NB4 (cell line): ENCODE data around the gene ZNF138.

Experiments used
- MYC ChIP-seq: IDR thresholded peaks from 2 replicates; pipeline ENCODE4 v1.6.1; 2011; ENCODE audit warnings: low read depth, low read length
- POLR2A ChIP-seq: IDR thresholded peaks from 2 replicates; pipeline ENCODE4 v1.6.1; 2011; ENCODE audit warnings: mild to moderate bottlenecking; ENCODE audit not compliant: insufficient read length; ENCODE audit errors: extremely low read depth
- TF ChIP-seq, protein P1 (sequence below): IDR thresholded peaks from one replicate; pipeline ENCODE4 v1.5.1; 2012; ENCODE audit warnings: low read depth, low read length
- TF ChIP-seq, protein P2 (sequence below): IDR thresholded peaks from 2 replicates; pipeline ENCODE4 v1.6.1; 2011; ENCODE audit warnings: low read depth, low read length

DNA sequence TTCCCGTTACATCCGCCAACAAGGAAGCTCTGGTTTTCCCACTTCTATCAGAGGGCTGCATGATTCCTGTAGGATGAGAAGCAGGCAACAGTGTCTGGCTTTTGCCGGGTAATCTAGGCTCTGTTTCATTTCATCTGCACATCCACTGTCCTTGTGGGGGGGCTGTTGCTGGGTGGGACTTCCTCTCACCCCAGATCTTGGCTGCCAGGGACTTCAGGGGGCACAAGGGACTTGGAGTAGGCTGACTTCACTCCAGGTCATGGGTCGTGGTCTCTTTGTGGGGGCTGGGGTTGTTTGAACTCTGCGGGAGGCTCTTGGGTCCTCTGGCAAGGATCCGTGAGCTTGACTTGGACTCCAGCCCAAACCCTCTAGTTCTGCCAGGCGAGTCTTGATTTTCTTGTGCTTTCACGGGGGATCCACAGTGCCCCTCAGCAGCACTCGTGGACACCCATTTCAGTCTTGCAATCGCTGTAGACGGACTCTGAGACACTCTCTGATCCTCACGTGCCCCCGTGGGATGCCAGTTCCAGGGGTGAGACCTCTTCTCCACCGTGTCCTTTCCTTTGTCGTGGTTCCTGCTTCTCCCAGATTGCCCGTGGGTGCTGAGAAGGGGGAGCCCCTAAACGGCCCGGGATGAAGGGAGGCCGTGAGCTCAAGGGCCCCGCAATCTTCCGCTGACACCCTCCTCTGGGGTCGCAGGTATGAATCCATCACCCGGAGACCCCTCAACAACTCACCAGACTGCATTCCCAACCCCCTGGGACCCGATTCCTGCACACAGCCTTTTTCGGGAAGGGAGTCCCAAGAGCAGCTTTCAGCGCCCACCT is 87.4 kb downstream of the ZNF138 start:
- TF ChIP-seq, protein P1, sequence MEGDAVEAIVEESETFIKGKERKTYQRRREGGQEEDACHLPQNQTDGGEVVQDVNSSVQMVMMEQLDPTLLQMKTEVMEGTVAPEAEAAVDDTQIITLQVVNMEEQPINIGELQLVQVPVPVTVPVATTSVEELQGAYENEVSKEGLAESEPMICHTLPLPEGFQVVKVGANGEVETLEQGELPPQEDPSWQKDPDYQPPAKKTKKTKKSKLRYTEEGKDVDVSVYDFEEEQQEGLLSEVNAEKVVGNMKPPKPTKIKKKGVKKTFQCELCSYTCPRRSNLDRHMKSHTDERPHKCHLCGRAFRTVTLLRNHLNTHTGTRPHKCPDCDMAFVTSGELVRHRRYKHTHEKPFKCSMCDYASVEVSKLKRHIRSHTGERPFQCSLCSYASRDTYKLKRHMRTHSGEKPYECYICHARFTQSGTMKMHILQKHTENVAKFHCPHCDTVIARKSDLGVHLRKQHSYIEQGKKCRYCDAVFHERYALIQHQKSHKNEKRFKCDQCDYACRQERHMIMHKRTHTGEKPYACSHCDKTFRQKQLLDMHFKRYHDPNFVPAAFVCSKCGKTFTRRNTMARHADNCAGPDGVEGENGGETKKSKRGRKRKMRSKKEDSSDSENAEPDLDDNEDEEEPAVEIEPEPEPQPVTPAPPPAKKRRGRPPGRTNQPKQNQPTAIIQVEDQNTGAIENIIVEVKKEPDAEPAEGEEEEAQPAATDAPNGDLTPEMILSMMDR, result no peak
- TF ChIP-seq POLR2A (no peak), MYC (no peak)
- TF ChIP-seq, protein P2, sequence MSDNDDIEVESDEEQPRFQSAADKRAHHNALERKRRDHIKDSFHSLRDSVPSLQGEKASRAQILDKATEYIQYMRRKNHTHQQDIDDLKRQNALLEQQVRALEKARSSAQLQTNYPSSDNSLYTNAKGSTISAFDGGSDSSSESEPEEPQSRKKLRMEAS, result no peak
